Measurements from ENCODE around the gene UBR4. TPM values are rescaled to one million over a fixed set of nuclear protein-coding genes. Genes with fewer than 3 reads are reported as not detected.

UBR4 gene
- polyA plus RNA-seq, 1 donor from 2014 or later: 49.7 TPM

- no peaks in the 10 kb centered on the region for H3K9me3 ChIP-seq (ENCODE audit: low read length)
- H3K27ac ChIP-seq (ENCODE audit: low read length): no peak overlapping the region
- no peak overlapping the region for H3K4me2 ChIP-seq (ENCODE audit: low read length)
- no peak for TF ChIP-seq CTCF (IDR thresholded peaks at IDR 0.05; ENCODE audit: poor library complexity, severe bottlenecking)
- no peak for TF ChIP-seq MXI1 (conservative IDR thresholded peaks at IDR 0.05; ENCODE audit: poor library complexity, severe bottlenecking)
- no peak for TF ChIP-seq TAF1 (IDR thresholded peaks at IDR 0.05; ENCODE audit: low read depth)
- TF ChIP-seq SMC3 (conservative IDR thresholded peaks at IDR 0.05; ENCODE audit: poor library complexity): no peak
- no peak for TF ChIP-seq EZH2 (IDR thresholded peaks at IDR 0.05; ENCODE audit: borderline replicate concordance, insufficient read depth, low read length, poor library complexity, severe bottlenecking)
- no peak for TF ChIP-seq EP300 (conservative IDR thresholded peaks at IDR 0.05; ENCODE audit: poor library complexity, severe bottlenecking)
- TF ChIP-seq POLR2AphosphoS5 (IDR thresholded peaks at IDR 0.05): no peak
- no peak for TF ChIP-seq REST (IDR thresholded peaks at IDR 0.05; ENCODE audit: borderline replicate concordance)
- H3K36me3 ChIP-seq (ENCODE audit: insufficient read depth, low read length): peaks cover 17% of the 10 kb centered on the region
- H3K79me2 ChIP-seq (replicated peaks; ENCODE audit: insufficient read depth, low read length): no peaks in the 10 kb centered on the region
- no peaks in the 10 kb centered on the region for H4K20me1 ChIP-seq (ENCODE audit: insufficient read depth)
- no peak overlapping the region for H3K4me3 ChIP-seq (ENCODE audit: low read length)
- no peaks in the 10 kb centered on the region for H3K27me3 ChIP-seq (ENCODE audit: insufficient read depth, low read depth, low read length)
- no peak overlapping the region for H2AFZ ChIP-seq (ENCODE audit: low read depth, low read length)
- no peak overlapping the region for H3K9ac ChIP-seq (ENCODE audit: low read length)
- H3K9me2 ChIP-seq (ENCODE audit: insufficient read depth, low read length): no peaks in the 10 kb centered on the region
- H3F3A ChIP-seq (ENCODE audit: insufficient read depth, low read length, poor library complexity, severe bottlenecking): no peaks in the 10 kb centered on the region
Measured at GRCh38 chr1:19190468-19190867, 19.6 kb downstream of the UBR4 start.

- no peaks in the 10 kb centered on the region for H3F3A ChIP-seq (ENCODE audit: insufficient read depth, low read length, poor library complexity, severe bottlenecking)
- no peaks in the 10 kb centered on the region for H3K9me3 ChIP-seq (ENCODE audit: low read length)
- H3K4me3 ChIP-seq (ENCODE audit: low read length): no peak overlapping the region
- no peak overlapping the region for H3K9ac ChIP-seq (ENCODE audit: low read length)
- H3K27ac ChIP-seq (ENCODE audit: low read length): no peak overlapping the region
- peaks cover 17% of the 10 kb centered on the region for H3K36me3 ChIP-seq (ENCODE audit: insufficient read depth, low read length)
- H4K20me1 ChIP-seq (ENCODE audit: insufficient read depth): no peaks in the 10 kb centered on the region
- H3K9me2 ChIP-seq (ENCODE audit: insufficient read depth, low read length): no peaks in the 10 kb centered on the region
- no peak overlapping the region for H3K4me2 ChIP-seq (ENCODE audit: low read length)
- no peaks in the 10 kb centered on the region for H3K79me2 ChIP-seq (replicated peaks; ENCODE audit: insufficient read depth, low read length)
- H3K27me3 ChIP-seq (ENCODE audit: insufficient read depth, low read depth, low read length): no peaks in the 10 kb centered on the region
- TF ChIP-seq EP300 (conservative IDR thresholded peaks at IDR 0.05; ENCODE audit: poor library complexity, severe bottlenecking) (no peak), TAF1 (IDR thresholded peaks at IDR 0.05; ENCODE audit: low read depth) (no peak)
- H2AFZ ChIP-seq (ENCODE audit: low read depth, low read length): no peak overlapping the region
Measured at GRCh38 chr1:19189270-19189669, 20.8 kb downstream of the UBR4 start.

GRCh38 chr1:19187852-19188251 lies 22.2 kb downstream of the UBR4 start:
- no peak overlapping the region for H3K4me3 ChIP-seq (ENCODE audit: low read length)
- H3K9me2 ChIP-seq (ENCODE audit: insufficient read depth, low read length): no peaks in the 10 kb centered on the region
- no peak overlapping the region for H2AFZ ChIP-seq (ENCODE audit: low read depth, low read length)
- no peaks in the 10 kb centered on the region for H3K27me3 ChIP-seq (ENCODE audit: insufficient read depth, low read depth, low read length)
- no peak overlapping the region for H3K9ac ChIP-seq (ENCODE audit: low read length)
- H3K4me2 ChIP-seq (ENCODE audit: low read length): no peak overlapping the region
- peaks cover 9% of the 10 kb centered on the region for H3K36me3 ChIP-seq (ENCODE audit: insufficient read depth, low read length)
- no peak overlapping the region for H3K27ac ChIP-seq (ENCODE audit: low read length)
- H3F3A ChIP-seq (ENCODE audit: insufficient read depth, low read length, poor library complexity, severe bottlenecking): no peaks in the 10 kb centered on the region
- TF ChIP-seq MXI1 (conservative IDR thresholded peaks at IDR 0.05; ENCODE audit: poor library complexity, severe bottlenecking) (no peak), EZH2 (IDR thresholded peaks at IDR 0.05; ENCODE audit: borderline replicate concordance, insufficient read depth, low read length, poor library complexity, severe bottlenecking) (no peak), TAF1 (IDR thresholded peaks at IDR 0.05; ENCODE audit: low read depth) (no peak)
- no peaks in the 10 kb centered on the region for H3K79me2 ChIP-seq (replicated peaks; ENCODE audit: insufficient read depth, low read length)
- H4K20me1 ChIP-seq (ENCODE audit: insufficient read depth): no peaks in the 10 kb centered on the region
- no peaks in the 10 kb centered on the region for H3K9me3 ChIP-seq (ENCODE audit: low read length)
